Liver (tissue), 3 donors: ENCODE results near the gene HRC.

ENCODE experiments used
- EGR1 ChIP-seq, 2 donors: IDR thresholded peaks; 2 replicates each; pipeline ENCODE4 v1.6.1; 2016 to 2018; ENCODE audit warnings: antibody characterized with exemption in 2 of 2, low read depth in 2 of 2
- GABPA ChIP-seq, 2 donors: IDR thresholded peaks in 1 of 2; conservative IDR thresholded peaks in 1 of 2; 2 replicates each; pipeline ENCODE4 v1.6.1; 2016; ENCODE audit warnings: antibody characterized with exemption in 2 of 2, mild to moderate bottlenecking in 1 of 2, moderate library complexity in 1 of 2
- MAX ChIP-seq: IDR thresholded peaks from 2 replicates; pipeline ENCODE4 v1.6.1; 2016; ENCODE audit warnings: antibody characterized with exemption
- RAD21 ChIP-seq, 2 donors: IDR thresholded peaks; 2 replicates each; pipeline ENCODE4 v1.6.1; 2016; ENCODE audit warnings: antibody characterized with exemption in 2 of 2, mild to moderate bottlenecking in 2 of 2
- REST ChIP-seq: IDR thresholded peaks from 2 replicates; pipeline ENCODE4 v1.6.1; 2016; ENCODE audit warnings: antibody characterized with exemption, mild to moderate bottlenecking
- RXRA ChIP-seq, 2 donors: IDR thresholded peaks; 2 replicates each; pipeline ENCODE4 v1.6.1; 2017 to 2018; ENCODE audit warnings: antibody characterized with exemption in 2 of 2, mild to moderate bottlenecking in 1 of 2
- SP1 ChIP-seq: IDR thresholded peaks from 2 replicates; pipeline ENCODE4 v1.6.1; 2018; ENCODE audit warnings: antibody characterized with exemption, mild to moderate bottlenecking
- YY1 ChIP-seq: IDR thresholded peaks from 2 replicates; pipeline ENCODE4 v1.6.1; 2016; ENCODE audit warnings: antibody characterized with exemption, mild to moderate bottlenecking
- TF ChIP-seq, protein P1 (sequence below): fragments of 150-350 bp; IDR thresholded peaks from 2 replicates; pipeline ENCODE4 v1.5.1; 2017; ENCODE audit warnings: improper control_type of control experiment, low read depth, low read length; ENCODE audit not compliant: missing input control
- TF ChIP-seq, protein P2 (sequence below): IDR thresholded peaks from 2 replicates; pipeline ENCODE4 v1.6.1; 2016; ENCODE audit warnings: antibody characterized with exemption
- donor health status: healthy.
- donor health status: healthy.

DNA sequence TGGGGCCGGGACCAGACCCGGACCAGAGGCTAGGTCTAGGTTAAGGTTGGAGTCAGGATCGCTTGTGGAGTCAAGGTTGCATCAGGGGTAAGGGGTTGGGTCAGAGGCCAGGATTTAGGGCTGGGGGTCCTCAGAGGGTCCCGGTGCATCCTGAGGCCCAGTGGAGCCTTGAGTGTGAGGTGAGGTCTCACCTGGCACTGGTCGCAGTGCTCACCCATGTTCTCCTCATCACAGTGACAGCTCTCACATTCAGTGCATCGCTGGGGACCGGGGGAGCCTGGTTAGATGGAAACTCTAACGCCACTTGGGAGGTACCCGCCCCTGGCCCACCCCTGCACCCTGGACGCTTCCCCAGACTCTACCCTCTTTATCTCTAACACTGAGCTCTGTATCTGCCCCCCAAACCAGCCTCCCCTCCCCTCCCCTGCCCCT is 3.1 kb downstream of the HRC start:
- TF ChIP-seq, protein P1, sequence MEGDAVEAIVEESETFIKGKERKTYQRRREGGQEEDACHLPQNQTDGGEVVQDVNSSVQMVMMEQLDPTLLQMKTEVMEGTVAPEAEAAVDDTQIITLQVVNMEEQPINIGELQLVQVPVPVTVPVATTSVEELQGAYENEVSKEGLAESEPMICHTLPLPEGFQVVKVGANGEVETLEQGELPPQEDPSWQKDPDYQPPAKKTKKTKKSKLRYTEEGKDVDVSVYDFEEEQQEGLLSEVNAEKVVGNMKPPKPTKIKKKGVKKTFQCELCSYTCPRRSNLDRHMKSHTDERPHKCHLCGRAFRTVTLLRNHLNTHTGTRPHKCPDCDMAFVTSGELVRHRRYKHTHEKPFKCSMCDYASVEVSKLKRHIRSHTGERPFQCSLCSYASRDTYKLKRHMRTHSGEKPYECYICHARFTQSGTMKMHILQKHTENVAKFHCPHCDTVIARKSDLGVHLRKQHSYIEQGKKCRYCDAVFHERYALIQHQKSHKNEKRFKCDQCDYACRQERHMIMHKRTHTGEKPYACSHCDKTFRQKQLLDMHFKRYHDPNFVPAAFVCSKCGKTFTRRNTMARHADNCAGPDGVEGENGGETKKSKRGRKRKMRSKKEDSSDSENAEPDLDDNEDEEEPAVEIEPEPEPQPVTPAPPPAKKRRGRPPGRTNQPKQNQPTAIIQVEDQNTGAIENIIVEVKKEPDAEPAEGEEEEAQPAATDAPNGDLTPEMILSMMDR: no peak
- TF ChIP-seq SP1 (no peak), RAD21 (IDR thresholded peaks at IDR 0.05) (no peak), YY1 (no peak), EGR1 (IDR thresholded peaks at IDR 0.05; ENCODE audit: low read depth in 2 of 2) (no peak), REST (no peak), MAX (no peak), GABPA (IDR thresholded peaks at IDR 0.05 in 1 of 2, conservative IDR thresholded peaks at IDR 0.05 in 1 of 2) (no peak), RXRA (IDR thresholded peaks at IDR 0.05) (no peak)
- TF ChIP-seq, protein P2, sequence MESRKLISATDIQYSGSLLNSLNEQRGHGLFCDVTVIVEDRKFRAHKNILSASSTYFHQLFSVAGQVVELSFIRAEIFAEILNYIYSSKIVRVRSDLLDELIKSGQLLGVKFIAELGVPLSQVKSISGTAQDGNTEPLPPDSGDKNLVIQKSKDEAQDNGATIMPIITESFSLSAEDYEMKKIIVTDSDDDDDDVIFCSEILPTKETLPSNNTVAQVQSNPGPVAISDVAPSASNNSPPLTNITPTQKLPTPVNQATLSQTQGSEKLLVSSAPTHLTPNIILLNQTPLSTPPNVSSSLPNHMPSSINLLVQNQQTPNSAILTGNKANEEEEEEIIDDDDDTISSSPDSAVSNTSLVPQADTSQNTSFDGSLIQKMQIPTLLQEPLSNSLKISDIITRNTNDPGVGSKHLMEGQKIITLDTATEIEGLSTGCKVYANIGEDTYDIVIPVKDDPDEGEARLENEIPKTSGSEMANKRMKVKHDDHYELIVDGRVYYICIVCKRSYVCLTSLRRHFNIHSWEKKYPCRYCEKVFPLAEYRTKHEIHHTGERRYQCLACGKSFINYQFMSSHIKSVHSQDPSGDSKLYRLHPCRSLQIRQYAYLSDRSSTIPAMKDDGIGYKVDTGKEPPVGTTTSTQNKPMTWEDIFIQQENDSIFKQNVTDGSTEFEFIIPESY: no peak
